Lower leg skin (tissue), 3 donors: ENCODE data around the gene AKR1C2.
"Not testable (repeated sequence)": the region's sequence is repeated elsewhere in the genome, so short reads cannot be mapped to it uniquely, and the experiment has no call there.

ENCODE experiments used
- CTCF ChIP-seq, 3 donors: fragments of 450-650 bp; IDR thresholded peaks; one replicate each; pipeline ENCODE4 v1.5.1; 2016; ENCODE audit warnings: antibody characterized with exemption in 3 of 3, mild to moderate bottlenecking in 3 of 3, moderate library complexity in 2 of 3
- POLR2A ChIP-seq, 2 donors: fragments of 450-650 bp; IDR thresholded peaks; one replicate each; pipeline ENCODE4 v1.6.1; 2016 to 2017; ENCODE audit warnings: antibody characterized with exemption in 2 of 2, mild to moderate bottlenecking in 1 of 2, moderate library complexity in 1 of 2

GRCh38 chr10:5025461-5025881 is 21.8 kb upstream of the AKR1C2 start:
- TF ChIP-seq POLR2A, CTCF (IDR thresholded peaks at IDR 0.05): not testable (repeated sequence)
